GM23338 (cell line): ENCODE data around the gene TNFSF10. TPM values are rescaled to one million over a fixed set of nuclear protein-coding genes. Genes with fewer than 3 reads are reported as not detected.

Experiments
- ATAC-seq: fragments of 200-7000 bp; cut with Tn5 transposase; 3 replicates; pipeline ENCODE4 v1.9.1; 2020
- DNase-seq: peaks from one replicate; pipeline ENCODE4 v3.0.0-alpha.2; 2015; ENCODE audit warnings: low spot score
- H2AFZ ChIP-seq: fragments of 200-600 bp; sonication (generic); 2 replicates; pipeline ENCODE4 v1.8.0; 2016; ENCODE audit warnings: antibody characterized with exemption, mild to moderate bottlenecking, moderate library complexity
- H3F3A ChIP-seq: fragments of 200-600 bp; sonication (generic); replicated peaks from 2 replicates; pipeline ENCODE4 v1.8.0; 2017; ENCODE audit warnings: antibody characterized with exemption, mixed run types, low read depth
- H3K27ac ChIP-seq: fragments of 200-600 bp; sonication (generic); 2 replicates; pipeline ENCODE4 v1.6.1; 2016; ENCODE audit warnings: low read depth
- H3K27me3 ChIP-seq: fragments of 200-600 bp; sonication (generic); 2 replicates; pipeline ENCODE4 v1.8.0; 2016; ENCODE audit warnings: mild to moderate bottlenecking, mixed run types, moderate library complexity; ENCODE audit not compliant: insufficient read depth
- H3K36me3 ChIP-seq: fragments of 200-600 bp; sonication (generic); 2 replicates; pipeline ENCODE4 v1.8.0; 2016; ENCODE audit warnings: mild to moderate bottlenecking; ENCODE audit not compliant: insufficient read depth
- H3K4me1 ChIP-seq: fragments of 200-600 bp; sonication (generic); 2 replicates; pipeline ENCODE4 v1.8.0; 2016; ENCODE audit warnings: mild to moderate bottlenecking, moderate library complexity; ENCODE audit not compliant: insufficient read depth
- H3K4me2 ChIP-seq: fragments of 200-600 bp; sonication (generic); 2 replicates; pipeline ENCODE4 v1.7.1; 2017; ENCODE audit warnings: mixed run types
- H3K4me3 ChIP-seq: fragments of 200-600 bp; sonication (generic); 2 replicates; pipeline ENCODE4 v1.6.1; 2016; ENCODE audit warnings: mixed run types
- H3K79me2 ChIP-seq: fragments of 200-600 bp; sonication (generic); replicated peaks from 2 replicates; pipeline ENCODE4 v1.8.0; 2017; ENCODE audit warnings: mild to moderate bottlenecking; ENCODE audit not compliant: insufficient read depth
- H3K9me2 ChIP-seq: fragments of 200-600 bp; sonication (generic); 2 replicates; pipeline ENCODE4 v1.8.0; 2017; ENCODE audit not compliant: insufficient read depth
- H4K20me1 ChIP-seq: fragments of 200-600 bp; sonication (generic); replicated peaks from 2 replicates; pipeline ENCODE4 v1.8.0; 2017; ENCODE audit warnings: mild to moderate bottlenecking; ENCODE audit not compliant: insufficient read depth
- H3K27ac Mint-ChIP-seq: 2 replicates; pipeline ENCODE4 v1.8.0; 2020; ENCODE audit warnings: inconsistent platforms, mild to moderate bottlenecking, moderate library complexity, mixed read lengths
- H3K27me3 Mint-ChIP-seq: 3 replicates; pipeline ENCODE4 v1.8.0; 2022; ENCODE audit warnings: low read depth, mild to moderate bottlenecking, moderate library complexity, mixed read lengths, inconsistent platforms; ENCODE audit not compliant: insufficient read depth, poor library complexity
- H3K36me3 Mint-ChIP-seq: 3 replicates; pipeline ENCODE4 v1.8.0; 2021; ENCODE audit warnings: low read depth, mild to moderate bottlenecking, inconsistent platforms, moderate library complexity, mixed read lengths
- H3K4me1 Mint-ChIP-seq: 3 replicates; pipeline ENCODE4 v1.8.0; 2020; ENCODE audit warnings: mild to moderate bottlenecking, inconsistent platforms, mixed read lengths
- H3K4me3 Mint-ChIP-seq: 3 replicates; pipeline ENCODE4 v1.8.0; 2021; ENCODE audit warnings: moderate library complexity, mild to moderate bottlenecking, inconsistent platforms, mixed read lengths
- H3K9me3 Mint-ChIP-seq: 3 replicates; pipeline ENCODE4 v1.8.0; 2020; ENCODE audit warnings: moderate library complexity, mild to moderate bottlenecking, inconsistent platforms, mixed read lengths
- CTCF ChIP-seq, 2 experiments: fragments of 200-600 bp in 1 of 2; sonication (generic) in 1 of 2; conservative IDR thresholded peaks; 2 replicates each; pipeline versions ENCODE4 v1.5.1 to v1.6.1; 2016 to 2017; ENCODE audit warnings: antibody characterized with exemption in 2 of 2, low read depth in 2 of 2, mild to moderate bottlenecking in 2 of 2, moderate library complexity in 1 of 2
- ETS1 ChIP-seq: IDR thresholded peaks from 2 replicates; pipeline ENCODE4 v1.6.1; 2016; ENCODE audit warnings: antibody characterized with exemption
- EZH2 ChIP-seq: fragments of 200-600 bp; sonication (generic); IDR thresholded peaks from one replicate; pipeline ENCODE4 v1.8.0; 2017; ENCODE audit warnings: antibody characterized with exemption, mild to moderate bottlenecking, low read depth; ENCODE audit not compliant: unreplicated experiment
- JUNB ChIP-seq: IDR thresholded peaks from one replicate; pipeline ENCODE4 v1.6.1; 2016; ENCODE audit warnings: antibody characterized with exemption; ENCODE audit not compliant: unreplicated experiment
- NANOG ChIP-seq: IDR thresholded peaks from 2 replicates; pipeline ENCODE4 v1.6.1; 2016; ENCODE audit warnings: antibody characterized with exemption, borderline replicate concordance
- POLR2AphosphoS5 ChIP-seq: IDR thresholded peaks from 2 replicates; pipeline ENCODE4 v1.6.1; 2016; ENCODE audit warnings: antibody characterized with exemption, low read depth
- REST ChIP-seq: IDR thresholded peaks from one replicate; pipeline ENCODE4 v1.6.1; 2018; ENCODE audit warnings: antibody characterized with exemption; ENCODE audit not compliant: unreplicated experiment
- STAT1 ChIP-seq: IDR thresholded peaks from one replicate; pipeline ENCODE4 v1.6.1; 2016; ENCODE audit warnings: antibody characterized with exemption; ENCODE audit not compliant: unreplicated experiment
- ZNF331 ChIP-seq: fragments of 250-450 bp; sonication (Bioruptor Pico); IDR thresholded peaks from 2 replicates; pipeline ENCODE4 v1.5.0; 2020; ENCODE audit warnings: low read depth, mild to moderate bottlenecking, moderate library complexity
- ZNF462 ChIP-seq: fragments of 250-450 bp; sonication (Bioruptor Pico); IDR thresholded peaks from 2 replicates; pipeline ENCODE4 v1.5.0; 2020; ENCODE audit warnings: mild to moderate bottlenecking, moderate library complexity
- polyA plus RNA-seq: library from polyadenylated mRNA; unstranded; fragments of >200 nt; fragmentation: Nextera tagmentation; extraction: Ambion mirVana; gene quantifications from 2 replicates; pipeline ENCODE4 v1.2.1, GENCODE V29; 2016
- total RNA-seq: library from RNA; depleted of rRNA; stranded (reverse); fragments of >200 nt; shearing (Covaris generic); gene quantifications from 2 replicates; pipeline ENCODE4 v1.2.3, GENCODE V29; 2014

Gene TNFSF10
- total and polyA plus RNA-seq, 2 experiments from 2014 or later = 0.27 TPM; not detected in 1

DNA sequence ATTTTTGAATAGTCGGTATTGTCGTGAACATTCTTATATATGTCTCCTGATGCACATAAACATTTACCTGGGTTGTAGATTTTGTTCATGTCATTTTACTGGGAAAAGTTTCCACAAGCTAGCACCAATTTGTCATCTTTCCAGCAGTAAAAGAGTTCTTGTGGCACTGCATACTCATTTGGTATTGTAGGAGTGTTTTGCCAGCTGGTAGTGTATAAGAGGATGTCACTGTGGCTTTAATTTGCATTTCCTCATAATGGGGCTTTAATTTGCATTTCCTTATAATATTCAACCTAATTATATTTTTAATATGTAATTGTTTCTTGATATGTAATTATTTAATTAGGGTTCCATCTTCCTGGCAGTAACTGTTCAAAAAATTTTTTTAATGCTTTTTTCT is 21.2 kb upstream of the TNFSF10 start (continued):
- no peak for TF ChIP-seq POLR2AphosphoS5
- no peak for TF ChIP-seq EZH2
- no peak for TF ChIP-seq CTCF (conservative IDR thresholded peaks at IDR 0.05; ENCODE audit: low read depth in 2 of 2)

GRCh38 chr3:172543884-172544283 is 20.7 kb upstream of the TNFSF10 start:
- Histone ChIP-seq H2AFZ (no peak overlapping the region), H3K9me2 (no peaks in the 10 kb centered on the region), H3K79me2 (no peaks in the 10 kb centered on the region), H3K4me3 (no peak overlapping the region), H3K27me3 (no peaks in the 10 kb centered on the region), H3K4me2 (no peak overlapping the region), H3F3A (no peaks in the 10 kb centered on the region), H3K27ac (no peak overlapping the region), H3K36me3 (no peaks in the 10 kb centered on the region), H4K20me1 (no peaks in the 10 kb centered on the region), H3K4me1 (no peaks in the 10 kb centered on the region)
- DNase-seq (no peak), ATAC-seq (no peak)
- Mint-ChIP-seq H3K4me1 (no peaks in the 10 kb centered on the region; the same call in 1 of the 3 replicates), H3K36me3 (no peaks in the 10 kb centered on the region), H3K27ac (no peak overlapping the region), H3K27me3 (no peaks in the 10 kb centered on the region), H3K4me3 (no peak overlapping the region), H3K9me3 (no peaks in the 10 kb centered on the region)
- TF ChIP-seq POLR2AphosphoS5 = no peak
- no peak for TF ChIP-seq STAT1
- TF ChIP-seq JUNB = no peak
- TF ChIP-seq ZNF331 (CRISPR knock-in tag) = no peak
- no peak for TF ChIP-seq CTCF (conservative IDR thresholded peaks at IDR 0.05; ENCODE audit: low read depth in 2 of 2)
- TF ChIP-seq NANOG = no peak
- no peak for TF ChIP-seq ETS1
- TF ChIP-seq EZH2 = no peak
- no peak for TF ChIP-seq REST
- no peak for TF ChIP-seq ZNF462
